Progenitor cell of endocrine pancreas (in vitro differentiated cells): ENCODE data around the gene TSHZ1. TPM values are rescaled to one million over a fixed set of nuclear protein-coding genes. Genes with fewer than 3 reads are reported as not detected.

Experiments
- DNase-seq: peaks from one replicate; pipeline ENCODE4 v3.0.0; 2021; ENCODE audit warnings: low spot score; ENCODE audit not compliant: unreplicated experiment
- H3K27ac Mint-ChIP-seq: 2 replicates; pipeline ENCODE4 v1.8.0; 2021; ENCODE audit warnings: mild to moderate bottlenecking, moderate library complexity, mixed read lengths
- H3K27me3 Mint-ChIP-seq: 2 replicates; pipeline ENCODE4 v1.8.0; 2021; ENCODE audit warnings: mixed read lengths
- H3K36me3 Mint-ChIP-seq: 2 replicates; pipeline ENCODE4 v1.8.0; 2022; ENCODE audit warnings: mixed read lengths; ENCODE audit not compliant: insufficient read depth
- H3K4me1 Mint-ChIP-seq: 2 replicates; pipeline ENCODE4 v1.8.0; 2021; ENCODE audit warnings: low read depth, mixed read lengths
- H3K4me3 Mint-ChIP-seq: 2 replicates; pipeline ENCODE4 v1.8.0; 2021; ENCODE audit warnings: low read depth, mild to moderate bottlenecking, moderate library complexity, mixed read lengths
- H3K9me3 Mint-ChIP-seq: 2 replicates; pipeline ENCODE4 v1.8.0; 2021; ENCODE audit warnings: low read depth, mixed read lengths
- total RNA-seq: library from RNA; stranded (reverse); gene quantifications from 2 replicates; pipeline ENCODE4 v1.2.1, GENCODE V29; 2021
- TF ChIP-seq, protein P1 (sequence below): fragments of 200-600 bp; sonication (generic); IDR thresholded peaks from one replicate; pipeline ENCODE4 v1.5.0; 2021; ENCODE audit warnings: antibody characterized with exemption, mild to moderate bottlenecking; ENCODE audit not compliant: unreplicated experiment

Gene TSHZ1
- total RNA-seq, 1 donor from 2014 or later: 17.1 TPM

DNA sequence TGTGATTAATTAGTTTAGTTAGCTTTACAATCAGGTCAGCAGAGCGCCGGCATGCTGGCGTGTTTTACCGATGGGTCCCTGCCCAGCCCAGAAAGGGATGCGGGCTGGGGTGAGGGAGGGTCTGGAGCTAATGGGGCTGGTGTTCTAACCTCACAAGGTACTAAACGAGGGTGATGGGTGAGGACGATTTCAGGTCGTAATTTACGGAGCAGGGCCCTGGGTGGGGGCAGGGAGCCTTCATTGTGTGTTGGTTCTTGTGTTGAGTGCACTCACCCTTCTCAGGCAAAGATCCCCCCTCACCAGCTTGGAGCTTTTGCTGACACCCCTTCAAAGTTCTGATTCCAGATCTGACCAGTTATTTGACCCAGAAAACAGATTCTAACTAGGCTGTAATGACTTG lies 41.2 kb upstream of the TSHZ1 start:
- H3K4me3 Mint-ChIP-seq: no peak overlapping the region
- DNase-seq: no peak
- no peak overlapping the region for H3K27ac Mint-ChIP-seq
- no peaks in the 10 kb centered on the region for H3K4me1 Mint-ChIP-seq
- TF ChIP-seq, protein P1, sequence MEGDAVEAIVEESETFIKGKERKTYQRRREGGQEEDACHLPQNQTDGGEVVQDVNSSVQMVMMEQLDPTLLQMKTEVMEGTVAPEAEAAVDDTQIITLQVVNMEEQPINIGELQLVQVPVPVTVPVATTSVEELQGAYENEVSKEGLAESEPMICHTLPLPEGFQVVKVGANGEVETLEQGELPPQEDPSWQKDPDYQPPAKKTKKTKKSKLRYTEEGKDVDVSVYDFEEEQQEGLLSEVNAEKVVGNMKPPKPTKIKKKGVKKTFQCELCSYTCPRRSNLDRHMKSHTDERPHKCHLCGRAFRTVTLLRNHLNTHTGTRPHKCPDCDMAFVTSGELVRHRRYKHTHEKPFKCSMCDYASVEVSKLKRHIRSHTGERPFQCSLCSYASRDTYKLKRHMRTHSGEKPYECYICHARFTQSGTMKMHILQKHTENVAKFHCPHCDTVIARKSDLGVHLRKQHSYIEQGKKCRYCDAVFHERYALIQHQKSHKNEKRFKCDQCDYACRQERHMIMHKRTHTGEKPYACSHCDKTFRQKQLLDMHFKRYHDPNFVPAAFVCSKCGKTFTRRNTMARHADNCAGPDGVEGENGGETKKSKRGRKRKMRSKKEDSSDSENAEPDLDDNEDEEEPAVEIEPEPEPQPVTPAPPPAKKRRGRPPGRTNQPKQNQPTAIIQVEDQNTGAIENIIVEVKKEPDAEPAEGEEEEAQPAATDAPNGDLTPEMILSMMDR: no peak
- no peaks in the 10 kb centered on the region for H3K9me3 Mint-ChIP-seq
- H3K27me3 Mint-ChIP-seq: peaks cover 10% of the 10 kb centered on the region
- H3K36me3 Mint-ChIP-seq: no peaks in the 10 kb centered on the region

DNA sequence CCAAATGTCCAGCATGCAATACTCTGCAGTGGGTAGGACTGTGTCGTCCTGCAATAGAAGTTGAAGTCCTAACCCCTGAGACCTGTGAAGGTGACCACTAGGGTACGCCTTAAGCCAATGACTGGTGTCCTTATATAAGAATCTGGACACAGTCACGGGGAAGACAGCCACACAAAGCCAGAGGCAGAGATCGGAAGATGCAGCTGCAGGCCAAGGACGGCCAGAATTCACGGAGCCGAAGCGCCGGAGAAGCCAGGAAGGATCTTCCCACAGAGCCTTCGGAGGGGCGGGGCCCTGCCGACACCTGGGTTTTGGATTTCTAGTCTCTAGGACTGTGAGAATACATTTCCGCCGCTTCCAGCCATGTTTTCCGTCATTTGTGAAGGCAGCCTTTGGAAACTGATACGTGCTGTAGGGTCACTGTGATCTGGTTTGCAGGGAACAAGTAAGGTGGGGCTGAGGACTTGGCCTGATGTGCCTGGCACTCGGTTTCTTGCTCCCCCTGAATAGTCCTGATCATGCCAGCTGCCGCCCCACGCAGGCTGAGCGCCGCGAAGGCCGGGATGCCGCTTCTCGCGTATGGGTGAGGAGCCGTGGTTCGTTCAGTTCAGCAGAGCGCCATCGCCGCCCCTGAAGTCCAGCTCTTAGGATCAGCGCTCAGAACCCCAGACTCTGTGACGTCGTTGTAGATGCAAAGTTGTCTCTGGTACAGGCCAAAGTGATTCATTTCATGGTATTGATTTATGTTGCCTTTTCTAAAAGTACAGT lies 40.4 kb upstream of the TSHZ1 start:
- Mint-ChIP-seq H3K4me3 (no peak overlapping the region), H3K27ac (no peak overlapping the region), H3K4me1 (no peaks in the 10 kb centered on the region), H3K27me3 (peaks cover 10% of the 10 kb centered on the region), H3K9me3 (no peaks in the 10 kb centered on the region), H3K36me3 (no peaks in the 10 kb centered on the region)
- DNase-seq: no peak
- TF ChIP-seq, protein P1: no peak

DNA sequence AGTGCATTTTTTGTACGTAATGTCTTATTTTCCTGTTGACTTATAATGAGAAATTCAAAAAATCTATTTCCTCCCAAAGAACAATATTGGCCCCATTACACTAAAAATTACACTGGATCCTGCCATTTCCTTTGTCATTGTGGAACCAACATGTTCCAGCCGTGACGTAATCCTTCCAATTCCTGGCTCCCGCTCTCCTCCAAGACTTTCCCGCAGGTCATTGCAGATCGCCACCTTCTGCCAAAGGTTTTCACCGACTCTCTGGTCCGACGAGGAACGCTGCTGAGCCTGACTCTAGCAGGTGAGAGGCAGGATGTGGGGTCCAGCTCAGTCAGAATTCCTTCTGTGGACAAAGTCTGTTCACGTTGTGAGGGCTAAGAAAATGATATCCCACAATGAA lies 39.7 kb upstream of the TSHZ1 start:
- H3K36me3 Mint-ChIP-seq: no peaks in the 10 kb centered on the region
- no peaks in the 10 kb centered on the region for H3K9me3 Mint-ChIP-seq
- H3K4me3 Mint-ChIP-seq: no peak overlapping the region
- peaks cover 10% of the 10 kb centered on the region for H3K27me3 Mint-ChIP-seq
- no peak for DNase-seq
- TF ChIP-seq, protein P1: no peak
- H3K27ac Mint-ChIP-seq: no peak overlapping the region
- H3K4me1 Mint-ChIP-seq: no peaks in the 10 kb centered on the region

DNA sequence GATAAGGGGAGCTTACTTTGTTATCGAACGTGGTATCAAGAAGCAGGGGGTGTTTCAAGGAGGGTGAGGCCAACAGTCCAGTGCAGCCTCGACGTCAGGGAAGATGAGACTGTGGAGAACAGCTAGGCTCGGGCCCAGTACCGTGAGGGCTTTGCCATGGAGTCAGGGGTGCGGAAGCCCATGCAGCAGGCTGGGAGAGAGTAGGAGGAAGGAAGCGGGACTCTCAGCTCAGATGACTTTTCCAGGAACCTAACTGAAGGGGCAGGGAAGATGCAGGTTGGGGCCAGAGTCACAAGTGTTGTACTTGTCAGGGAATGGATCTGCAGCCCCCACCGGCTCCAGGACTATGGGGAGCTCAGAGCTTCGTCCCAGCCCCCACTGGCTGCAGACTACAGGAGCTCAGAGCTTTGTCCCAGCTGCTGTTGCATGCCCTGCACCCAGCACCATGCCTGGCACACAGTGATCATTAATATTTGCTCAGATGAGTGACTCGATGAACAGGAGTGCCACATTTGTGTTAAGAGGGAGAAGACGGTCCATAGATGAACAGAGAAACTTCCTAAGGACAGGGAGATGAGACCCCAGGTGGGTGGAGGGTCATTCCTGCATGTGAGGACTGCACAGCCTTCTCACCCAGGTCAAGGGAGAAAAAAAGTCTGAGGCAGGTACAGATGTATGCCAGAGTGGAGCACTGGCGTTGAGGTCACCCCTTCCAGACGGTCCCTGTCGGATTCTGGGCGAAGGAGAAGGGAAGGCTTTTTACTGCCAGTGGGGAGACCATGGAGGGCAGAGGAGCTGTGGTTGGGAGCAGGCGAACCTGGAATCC lies 38.1 kb upstream of the TSHZ1 start:
- H3K27me3 Mint-ChIP-seq: peaks cover 10% of the 10 kb centered on the region
- DNase-seq: no peak
- H3K4me1 Mint-ChIP-seq: no peaks in the 10 kb centered on the region
- no peak overlapping the region for H3K27ac Mint-ChIP-seq
- H3K4me3 Mint-ChIP-seq: no peak overlapping the region
- no peaks in the 10 kb centered on the region for H3K36me3 Mint-ChIP-seq
- no peaks in the 10 kb centered on the region for H3K9me3 Mint-ChIP-seq
- TF ChIP-seq, protein P1: no peak

DNA sequence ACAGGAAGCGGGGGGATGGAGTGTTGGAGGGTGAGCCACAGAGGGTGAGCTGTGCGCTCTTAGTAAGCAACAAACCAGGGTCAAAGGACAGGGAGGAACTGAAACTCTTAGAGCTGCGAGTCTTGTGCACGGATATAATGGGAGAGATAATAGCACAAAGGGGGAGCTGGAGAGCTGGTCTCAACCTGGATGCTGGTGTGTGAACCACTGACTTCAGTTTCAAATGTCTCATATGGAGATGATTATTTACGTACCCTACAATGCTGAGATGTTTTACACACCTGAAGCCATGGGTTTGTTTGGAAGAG lies 37.5 kb upstream of the TSHZ1 start:
- no peak overlapping the region for H3K27ac Mint-ChIP-seq
- H3K27me3 Mint-ChIP-seq: peaks cover 10% of the 10 kb centered on the region
- TF ChIP-seq, protein P1: no peak
- no peaks in the 10 kb centered on the region for H3K4me1 Mint-ChIP-seq
- H3K36me3 Mint-ChIP-seq: no peaks in the 10 kb centered on the region
- no peaks in the 10 kb centered on the region for H3K9me3 Mint-ChIP-seq
- no peak for DNase-seq
- no peak overlapping the region for H3K4me3 Mint-ChIP-seq
